Endothelial cell of umbilical vein (primary cell): ENCODE data around the gene SLC27A6. TPM values are rescaled to one million over a fixed set of nuclear protein-coding genes. Genes with fewer than 3 reads are reported as not detected.

Source experiments
- BruUV-seq: library from RNA; stranded (reverse); fragments of 400-500 nt; replicated peaks from 2 replicates; lab custom pipeline; 2021; lab: Mats Ljungman, UMichigan
- CTCF ChIA-PET: fragments of 300-600, 350-600 bp; sonication (Branson Sonifier 250); formaldehyde crosslinking; loops from one replicate; lab custom pipeline; 2021; ENCODE audit warnings: antibody characterized with exemption, inconsistent platforms; lab: Charles Lee
- POLR2A ChIA-PET: fragments of 300-600, 350-600 bp; sonication (Branson Sonifier 250); formaldehyde crosslinking; loops from one replicate; lab custom pipeline; 2021; ENCODE audit warnings: antibody characterized with exemption, inconsistent platforms; lab: Charles Lee
- DNase-seq: peaks from one replicate; pipeline ENCODE4 v3.0.0-alpha.2; 2011; ENCODE audit warnings: low read depth, low spot score
- FAIRE-seq: peaks from 2 replicates; lab custom pipeline; 2011; peaks lifted over from hg19 to GRCh38; lab: Jason Lieb, UNC
- H2AFZ ChIP-seq: 2 replicates; pipeline ENCODE4 v1.6.0; 2012; ENCODE audit warnings: low read depth, low read length, control low read depth, inconsistent platforms
- H3K27ac ChIP-seq: 2 replicates; pipeline ENCODE4 v1.5.1; 2011; ENCODE audit warnings: low read depth, mild to moderate bottlenecking, control low read depth, low read length, moderate library complexity; ENCODE audit not compliant: insufficient read depth
- H3K27me3 ChIP-seq, 2 experiments: 2 replicates each; pipeline versions ENCODE4 v1.6.0 to v1.6.1; 2011; ENCODE audit warnings: low read length in 2 of 2, mixed read lengths in 1 of 2; ENCODE audit not compliant: control insufficient read depth in 2 of 2, insufficient read depth in 2 of 2
- H3K36me3 ChIP-seq, 2 experiments: 2 replicates in 1 of 2; 3 replicates in 1 of 2; pipeline ENCODE4 v1.5.1; 2011; ENCODE audit warnings: low read length in 2 of 2, mild to moderate bottlenecking in 1 of 2, moderate library complexity in 1 of 2; ENCODE audit not compliant: control insufficient read depth in 2 of 2, insufficient read depth in 2 of 2; ENCODE audit errors: extremely low read depth in 1 of 2
- H3K4me1 ChIP-seq: 3 replicates; pipeline ENCODE4 v1.5.1; 2011; ENCODE audit warnings: mild to moderate bottlenecking, low read length; ENCODE audit not compliant: control insufficient read depth, insufficient read depth; ENCODE audit errors: extremely low read depth
- H3K4me2 ChIP-seq: 2 replicates; pipeline ENCODE4 v1.6.1; 2011; ENCODE audit warnings: low read length, control low read depth, mixed read lengths; ENCODE audit not compliant: insufficient read depth
- H3K4me3 ChIP-seq, 3 experiments: fragments of 200-600 bp in 1 of 3; sonication (generic), shearing (Covaris generic) in 1 of 3; replicated peaks in 1 of 3; 2 replicates each; pipeline ENCODE4 v1.5.1; 2011 to 2016; ENCODE audit warnings: control low read depth in 3 of 3, low read length in 3 of 3, mild to moderate bottlenecking in 2 of 3, inconsistent platforms in 1 of 3, low read depth in 1 of 3, moderate library complexity in 1 of 3; ENCODE audit not compliant: insufficient read depth in 1 of 3
- H3K79me2 ChIP-seq: 2 replicates; pipeline ENCODE4 v1.6.0; 2012; ENCODE audit warnings: low read length, inconsistent platforms; ENCODE audit not compliant: control insufficient read depth, insufficient read depth
- H3K9ac ChIP-seq: replicated peaks from 2 replicates; pipeline ENCODE3; 2011; ENCODE audit warnings: low read length, control low read depth; ENCODE audit not compliant: insufficient read depth; ENCODE audit errors: extremely low read depth
- H3K9me1 ChIP-seq: replicated peaks from 3 replicates; pipeline ENCODE4 v1.6.0; 2011; ENCODE audit warnings: mild to moderate bottlenecking, low read length; ENCODE audit not compliant: control insufficient read depth, insufficient read depth; ENCODE audit errors: extremely low read depth
- H3K9me3 ChIP-seq: replicated peaks from 2 replicates; pipeline ENCODE4 v1.5.1; 2012; ENCODE audit warnings: low read length, inconsistent platforms; ENCODE audit not compliant: control insufficient read depth, insufficient read depth
- H4K20me1 ChIP-seq: replicated peaks from 2 replicates; pipeline ENCODE3; 2011; ENCODE audit warnings: mild to moderate bottlenecking, low read length; ENCODE audit not compliant: control insufficient read depth, insufficient read depth; ENCODE audit errors: extremely low read depth
- CTCF ChIP-seq, 2 donors: IDR thresholded peaks; 1 replicate in 1 of 2; 2 replicates in 1 of 2; pipeline ENCODE4 v1.5.1; 2011; ENCODE audit warnings: low read length in 2 of 2, mild to moderate bottlenecking in 2 of 2, moderate library complexity in 2 of 2, control low read depth in 1 of 2, inconsistent platforms in 1 of 2, low read depth in 1 of 2; ENCODE audit not compliant: insufficient read depth in 1 of 2; ENCODE audit errors: extremely low read depth in 1 of 2
- EZH2 ChIP-seq: IDR thresholded peaks from 2 replicates; pipeline ENCODE4 v1.6.1; 2012; ENCODE audit warnings: borderline replicate concordance, low read depth, mild to moderate bottlenecking, moderate library complexity, low read length, inconsistent platforms; ENCODE audit not compliant: severe bottlenecking
- FOS ChIP-seq: IDR thresholded peaks from 2 replicates; pipeline ENCODE4 v1.6.1; 2011; ENCODE audit warnings: mild to moderate bottlenecking, low read length, moderate library complexity, borderline replicate concordance; ENCODE audit not compliant: insufficient read depth
- GATA2 ChIP-seq: IDR thresholded peaks from 2 replicates; pipeline ENCODE4 v1.7.0; 2011; ENCODE audit warnings: low read depth, mild to moderate bottlenecking, moderate library complexity, mixed read lengths, low read length; ENCODE audit not compliant: insufficient read length, insufficient read depth
- JUN ChIP-seq: IDR thresholded peaks from 2 replicates; pipeline ENCODE4 v1.6.1; 2011; ENCODE audit warnings: borderline replicate concordance, low read depth; ENCODE audit not compliant: insufficient read length, insufficient read depth
- MAX ChIP-seq: IDR thresholded peaks from 2 replicates; pipeline ENCODE4 v1.6.1; 2011; ENCODE audit not compliant: insufficient read depth, insufficient read length
- MYC ChIP-seq: IDR thresholded peaks from one replicate; pipeline ENCODE4 v1.6.1; 2011; ENCODE audit warnings: mild to moderate bottlenecking, low read depth, low read length
- POLR2A ChIP-seq: IDR thresholded peaks from 2 replicates; pipeline ENCODE4 v1.6.1; 2012; ENCODE audit warnings: low read depth, mild to moderate bottlenecking, control low read depth, low read length
- POLR2AphosphoS5 ChIP-seq: IDR thresholded peaks from 2 replicates; pipeline ENCODE4 v1.6.1; 2012; ENCODE audit warnings: low read depth, mild to moderate bottlenecking, control low read depth, low read length, moderate library complexity; ENCODE audit not compliant: insufficient read depth
- dilution Hi-C: fragments of 300-500 bp; cut with MboI; formaldehyde crosslinking; loops from one replicate; pipeline ENCODE4 v1.15.0; 2019; ENCODE audit warnings: low sequenced_read_pairs; ENCODE audit not compliant: extremely low pct_ligation_motif_present
- intact Hi-C: fragments of 100-400 bp; cut with micrococcal nuclease; formaldehyde crosslinking; loops from one replicate; pipeline ENCODE4 v1.10.0; 2022
- polyA plus RNA-seq, 4 experiments: library from polyadenylated mRNA; depleted of rRNA in 3 of 4; stranded (reverse) in 3 of 4; unstranded in 1 of 4; fragments of >200 nt; gene quantifications; 2 replicates each; pipeline versions ENCODE4 v1.2.1 to v1.2.3, GENCODE V29; 2011 to 2012; ENCODE audit warnings: missing spikeins in 1 of 4
- total RNA-seq: library from RNA; stranded (reverse); gene quantifications from 2 replicates; pipeline ENCODE4 v1.2.3, GENCODE V29; 2021

SLC27A6 gene
- total and polyA plus RNA-seq, 2 donors (not counting 3 experiments of a cell fraction or from before 2014, with no cell fraction given), result 0.10 TPM; not detected in 1

GRCh38 chr5:129043894-129044293 is 78.6 kb downstream of the SLC27A6 start:
- Histone ChIP-seq H3K27ac (no peak overlapping the region), H4K20me1 (no peaks in the 10 kb centered on the region), H3K4me1 (no peaks in the 10 kb centered on the region), H3K9me1 (no peaks in the 10 kb centered on the region), H3K4me2 (no peak overlapping the region), H3K79me2 (no peaks in the 10 kb centered on the region), H3K9ac (no peak overlapping the region), H3K36me3 (no peaks in the 10 kb centered on the region), H3K27me3 (no peaks in the 10 kb centered on the region), H3K4me3 (no peak overlapping the region), H2AFZ (no peak overlapping the region), H3K9me3 (no peaks in the 10 kb centered on the region)
- dilution Hi-C loops, result no loop called here
- TF ChIP-seq MYC (no peak), POLR2AphosphoS5 (no peak), FOS (no peak), JUN (no peak)
- no TSS peak for BruUV-seq
- FAIRE-seq (no peak), DNase-seq (no peak)
- POLR2A ChIA-PET, result no interaction called here
- intact Hi-C loops, result no loop called here
- CTCF ChIA-PET, result interaction anchor here (0.9 to 1.6 kb wide), 4 partner anchors 9 to 57 kb away, joined by 3 to 5 read pairs (median 4); no protein-coding TSS in a partner anchor

- Histone ChIP-seq H3K36me3 (no peaks in the 10 kb centered on the region), H3K9ac (no peak overlapping the region), H3K4me2 (no peak overlapping the region), H3K9me3 (no peaks in the 10 kb centered on the region), H3K79me2 (no peaks in the 10 kb centered on the region), H3K27me3 (no peaks in the 10 kb centered on the region), H2AFZ (no peak overlapping the region), H4K20me1 (no peaks in the 10 kb centered on the region), H3K4me3 (no peak overlapping the region), H3K27ac (no peak overlapping the region), H3K4me1 (no peaks in the 10 kb centered on the region), H3K9me1 (no peaks in the 10 kb centered on the region)
- BruUV-seq, result no TSS peak
- dilution Hi-C loops (no loop called here), intact Hi-C loops (no loop called here)
- DNase-seq (no peak), FAIRE-seq (no peak)
- TF ChIP-seq JUN (no peak), POLR2A (no peak), MYC (no peak), CTCF (IDR thresholded peaks at IDR 0.05; ENCODE audit: extremely low read depth in 1 of 2, insufficient read depth in 1 of 2, low read depth in 1 of 2, low read length in 2 of 2) (no peak), FOS (no peak), POLR2AphosphoS5 (no peak), GATA2 (no peak), MAX (no peak), EZH2 (no peak)
- CTCF ChIA-PET, result no interaction called here
- POLR2A ChIA-PET, result no interaction called here
Measured at GRCh38 chr5:129046151-129046550, 80.9 kb downstream of the SLC27A6 start.
